HG03064 (cell line): ENCODE results near the gene DFFA.
A peak's percentile ranks its signal among the peaks of the same experiment; 100 is the strongest.
"Not testable (repeated sequence)": the region's sequence is repeated elsewhere in the genome, so short reads cannot be mapped to it uniquely, and the experiment has no call there.

Experiments used
- ATAC-seq: cut with Tn5 transposase; IDR thresholded peaks from one replicate; pipeline ENCODE4 v1.9.1; 2021; ENCODE audit warnings: low read depth; ENCODE audit not compliant: unreplicated experiment

Gene DFFA

GRCh38 chr1:10431070-10431730 lies 41.1 kb downstream of the DFFA start:
- no peak for ATAC-seq

- ATAC-seq, result peak; percentile 62
Observed at GRCh38 chr1:10430216-10431069, 41.9 kb downstream of the DFFA start, which contains the start of gene CENPS. TSS of gene CENPS (plus strand) at chr1:10430433. CDS start at chr1:10430518, 85 bp downstream.

DNA sequence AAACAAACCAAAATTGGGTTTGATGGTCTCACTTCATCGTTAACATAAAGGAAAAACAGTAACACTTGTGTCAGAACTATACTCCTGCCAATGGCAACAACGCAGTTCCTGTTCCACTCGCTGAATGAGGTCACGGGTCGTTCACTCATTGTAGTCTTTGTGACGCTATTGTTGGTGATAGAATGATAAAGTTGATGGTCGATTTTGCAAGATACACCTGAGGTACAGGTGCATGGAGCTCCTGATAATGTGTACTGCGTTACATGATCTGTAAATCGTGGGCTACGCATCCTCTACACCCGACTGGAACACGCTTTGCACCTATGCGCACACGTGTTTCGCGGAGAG lies 42.5 kb downstream of the DFFA start:
- no peak for ATAC-seq

- no peak for ATAC-seq
Observed at GRCh38 chr1:10428984-10429383, 43.3 kb downstream of the DFFA start.

GRCh38 chr1:10426535-10426848 lies 45.8 kb downstream of the DFFA start:
- ATAC-seq, result not testable (repeated sequence)

- ATAC-seq, result not testable (repeated sequence)
Observed at GRCh38 chr1:10425826-10426534, 46.3 kb downstream of the DFFA start.

DNA sequence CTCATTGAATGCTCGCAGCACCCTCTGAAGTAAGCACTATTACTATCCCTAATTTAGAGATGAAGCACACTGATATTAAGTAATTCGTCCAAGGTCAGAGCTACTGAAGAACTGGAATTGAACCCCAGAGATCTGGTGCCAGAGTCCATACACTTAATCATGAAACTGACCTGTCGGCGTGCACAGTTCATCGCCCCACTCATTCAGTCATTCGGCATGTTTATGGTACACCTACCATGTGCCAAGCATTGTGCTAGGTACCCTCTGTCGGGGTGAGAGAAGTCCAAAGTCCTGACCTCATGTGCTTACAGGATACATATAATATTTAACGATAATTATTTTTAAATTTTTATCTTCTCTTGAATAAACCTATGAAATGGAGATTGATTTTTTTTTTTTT lies 47.7 kb downstream of the DFFA start:
- ATAC-seq, result no peak

- ATAC-seq, result no peak
Observed at GRCh38 chr1:10424034-10424433, 48.3 kb downstream of the DFFA start.

GRCh38 chr1:10421637-10422036 lies 50.7 kb downstream of the DFFA start:
- ATAC-seq, result no peak

DNA sequence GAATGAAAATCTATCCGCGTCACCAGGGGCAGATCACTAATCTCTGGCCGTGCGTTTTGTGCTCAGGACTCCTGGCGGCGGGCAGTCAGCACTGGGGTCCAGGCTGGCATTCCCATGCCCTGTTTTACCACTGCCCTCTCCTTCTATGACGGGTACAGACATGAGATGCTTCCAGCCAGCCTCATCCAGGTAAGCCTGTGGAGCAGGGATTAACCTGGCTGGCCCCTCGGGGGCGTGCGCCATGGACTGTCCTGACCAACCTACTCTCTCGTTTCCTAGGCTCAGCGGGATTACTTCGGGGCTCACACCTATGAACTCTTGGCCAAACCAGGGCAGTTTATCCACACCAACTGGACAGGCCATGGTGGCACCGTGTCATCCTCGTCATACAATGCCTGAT lies 53.0 kb downstream of the DFFA start:
- ATAC-seq, result no peak

DNA sequence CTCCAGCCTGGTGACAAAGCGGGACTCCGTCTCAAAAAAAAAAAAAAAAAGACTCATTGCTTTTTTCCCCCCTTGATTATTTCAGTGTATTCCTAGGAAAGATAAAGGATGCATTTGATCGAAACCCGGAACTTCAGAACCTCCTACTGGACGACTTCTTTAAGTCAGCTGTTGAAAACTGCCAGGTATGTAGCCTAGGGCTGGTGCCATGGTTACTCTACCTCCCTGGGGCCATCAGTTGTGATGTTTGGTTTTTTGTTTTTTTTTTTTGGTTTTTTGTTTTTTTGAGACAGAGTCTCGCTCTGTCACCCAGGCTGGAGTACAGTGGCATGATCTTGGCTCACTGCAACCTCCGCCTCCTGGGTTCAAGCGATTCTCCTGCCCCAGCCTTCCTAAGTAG lies 53.6 kb downstream of the DFFA start:
- not testable (repeated sequence) for ATAC-seq

- ATAC-seq, result not testable (repeated sequence)
Observed at GRCh38 chr1:10415967-10416366, 56.4 kb downstream of the DFFA start.

GRCh38 chr1:10415211-10415930 lies 57.0 kb downstream of the DFFA start:
- no peak for ATAC-seq

- no peak for ATAC-seq
Observed at GRCh38 chr1:10407201-10407600, 65.1 kb downstream of the DFFA start.
